Neural cell (in vitro differentiated cells): Measurements from ENCODE around the gene BTN1A1. TPM values are rescaled to one million over a fixed set of nuclear protein-coding genes. Genes with fewer than 3 reads are reported as not detected.
A peak's percentile ranks its signal among the peaks of the same experiment; 100 is the strongest.

Experiments used
- H2AFZ ChIP-seq: fragments of 200-600, 300-800 bp; sonication (generic), shearing (Covaris generic); 2 replicates; pipeline ENCODE4 v1.6.0; 2014; ENCODE audit warnings: low read depth, mild to moderate bottlenecking, antibody characterized with exemption, low read length, moderate library complexity
- H3F3A ChIP-seq: fragments of 200-600 bp; shearing (Covaris generic); 2 replicates; pipeline ENCODE4 v1.6.1; 2016; ENCODE audit warnings: mild to moderate bottlenecking, moderate library complexity, mixed read lengths, antibody characterized with exemption, low read length; ENCODE audit not compliant: insufficient read depth, poor library complexity, severe bottlenecking
- H3K27ac ChIP-seq: fragments of 200-600, 300-800 bp; sonication (generic), shearing (Covaris generic); 2 replicates; pipeline ENCODE4 v1.5.1; 2014; ENCODE audit warnings: mild to moderate bottlenecking, low read length, moderate library complexity
- H3K27me3 ChIP-seq: fragments of 300-800, 200-600 bp; sonication (generic), shearing (Covaris generic); 2 replicates; pipeline ENCODE4 v1.6.0; 2014; ENCODE audit warnings: mild to moderate bottlenecking, low read depth, low read length, moderate library complexity; ENCODE audit not compliant: insufficient read depth
- H3K36me3 ChIP-seq: fragments of 300-800, 200-600 bp; sonication (generic), shearing (Covaris generic); 2 replicates; pipeline ENCODE4 v1.5.1; 2014; ENCODE audit warnings: mild to moderate bottlenecking, antibody characterized with exemption, low read length, moderate library complexity; ENCODE audit not compliant: insufficient read depth
- H3K4me2 ChIP-seq: fragments of 300-800, 200-600 bp; sonication (generic), shearing (Covaris generic); 2 replicates; pipeline ENCODE4 v1.6.0; 2014; ENCODE audit warnings: mild to moderate bottlenecking, low read length
- H3K4me3 ChIP-seq: fragments of 300-800, 200-600 bp; sonication (generic), shearing (Covaris generic); 2 replicates; pipeline ENCODE4 v1.5.1; 2014; ENCODE audit warnings: mild to moderate bottlenecking, low read length, moderate library complexity
- H3K79me2 ChIP-seq: fragments of 200-600 bp; shearing (Covaris generic); replicated peaks from 2 replicates; pipeline ENCODE4 v1.6.0; 2014; ENCODE audit warnings: mild to moderate bottlenecking, low read length, moderate library complexity; ENCODE audit not compliant: insufficient read depth
- H3K9ac ChIP-seq: fragments of 300-800, 200-600 bp; sonication (generic), shearing (Covaris generic); 2 replicates; pipeline ENCODE4 v1.6.1; 2016; ENCODE audit warnings: mild to moderate bottlenecking, low read length, mixed read lengths
- H3K9me2 ChIP-seq: fragments of 200-600 bp; shearing (Covaris generic); 2 replicates; pipeline ENCODE4 v1.6.1; 2016; ENCODE audit warnings: mild to moderate bottlenecking, low read length, mixed read lengths; ENCODE audit not compliant: insufficient read depth
- H3K9me3 ChIP-seq: fragments of 200-600, 300-800 bp; sonication (generic), shearing (Covaris generic); 2 replicates; pipeline ENCODE4 v1.6.1; 2016; ENCODE audit warnings: mild to moderate bottlenecking, mixed run types, low read length, moderate library complexity, mixed read lengths
- H4K20me1 ChIP-seq: fragments of 200-600 bp; shearing (Covaris generic); 2 replicates; pipeline ENCODE4 v1.6.1; 2016; ENCODE audit warnings: mild to moderate bottlenecking, mixed run types; ENCODE audit not compliant: insufficient read depth
- CTCF ChIP-seq: fragments of 450-650 bp; IDR thresholded peaks from 2 replicates; pipeline ENCODE4 v1.5.1; 2014; ENCODE audit warnings: antibody characterized with exemption, mild to moderate bottlenecking, moderate library complexity; ENCODE audit not compliant: poor library complexity, severe bottlenecking
- EP300 ChIP-seq: fragments of 450-650 bp; conservative IDR thresholded peaks from 2 replicates; pipeline ENCODE4 v1.6.1; 2014; ENCODE audit warnings: antibody characterized with exemption, mild to moderate bottlenecking, moderate library complexity; ENCODE audit not compliant: poor library complexity, severe bottlenecking
- EZH2 ChIP-seq: fragments of 200-600, 300-800 bp; shearing (Covaris generic), sonication (generic); IDR thresholded peaks from 2 replicates; pipeline ENCODE4 v1.6.1; 2014; ENCODE audit warnings: antibody characterized with exemption, low read length, borderline replicate concordance, mild to moderate bottlenecking; ENCODE audit not compliant: insufficient read depth, poor library complexity, severe bottlenecking
- MXI1 ChIP-seq: fragments of 450-650 bp; conservative IDR thresholded peaks from 2 replicates; pipeline ENCODE4 v1.6.1; 2014; ENCODE audit warnings: antibody characterized with exemption, mild to moderate bottlenecking; ENCODE audit not compliant: poor library complexity, severe bottlenecking
- SMC3 ChIP-seq: fragments of 450-650 bp; conservative IDR thresholded peaks from 2 replicates; pipeline ENCODE4 v1.6.1; 2014; ENCODE audit warnings: antibody characterized with exemption, mild to moderate bottlenecking, moderate library complexity; ENCODE audit not compliant: poor library complexity
- polyA plus RNA-seq: library from polyadenylated mRNA; depleted of rRNA; stranded (reverse); fragments of >200 nt; gene quantifications from 2 replicates; pipeline ENCODE4 v1.2.3, GENCODE V29; 2014
- TF ChIP-seq, protein P1 (sequence below): IDR thresholded peaks from 2 replicates; pipeline ENCODE4 v1.6.1; 2012; ENCODE audit warnings: borderline replicate concordance

Gene BTN1A1
- polyA plus RNA-seq, 1 donor from 2014 or later, result not detected

DNA sequence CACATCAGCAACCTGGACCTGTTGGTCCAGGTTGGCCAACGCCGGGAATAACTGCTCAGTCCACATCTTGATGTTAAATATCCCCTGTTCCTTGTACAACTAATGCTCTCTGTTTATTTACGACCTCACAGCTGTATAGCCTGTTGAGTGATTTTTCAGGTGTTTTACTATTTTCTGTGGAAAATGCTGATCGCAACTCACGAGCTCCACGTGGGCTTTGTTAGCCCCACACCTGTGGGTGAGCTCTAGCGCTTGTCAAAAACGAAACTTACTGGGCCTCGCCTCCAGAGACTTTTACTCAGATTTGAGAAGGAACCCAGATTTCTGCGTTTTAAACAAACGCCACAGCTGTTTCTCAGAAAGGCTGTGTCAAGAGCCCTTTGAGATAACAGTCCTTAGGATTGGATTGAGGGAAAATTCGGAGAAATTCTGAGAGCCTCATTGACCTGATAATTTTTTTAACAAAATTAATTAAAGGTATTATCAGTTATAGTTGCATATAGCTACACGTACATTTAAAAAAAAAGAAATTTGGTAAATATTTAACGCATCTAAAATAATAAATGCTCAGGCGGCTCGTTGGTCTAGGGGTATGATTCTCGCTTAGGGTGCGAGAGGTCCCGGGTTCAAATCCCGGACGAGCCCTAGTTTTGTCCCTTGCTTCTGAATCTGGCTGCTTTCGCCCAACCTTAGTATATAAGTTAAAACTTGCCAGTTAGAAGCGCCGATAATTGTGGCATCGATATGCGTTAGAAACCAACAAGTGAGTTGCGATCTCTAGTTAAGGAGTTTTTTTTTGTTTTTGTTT, 54.8 kb downstream of the BTN1A1 start:
- no peaks in the 10 kb centered on the region for H3K36me3 ChIP-seq
- H3K4me2 ChIP-seq, result peak overlapping the region; percentile 71
- no peak overlapping the region for H3K27ac ChIP-seq
- no peaks in the 10 kb centered on the region for H3K27me3 ChIP-seq
- H3F3A ChIP-seq, result peaks cover 4% of the 10 kb centered on the region
- H3K9me3 ChIP-seq, result no peaks in the 10 kb centered on the region
- no peaks in the 10 kb centered on the region for H3K9me2 ChIP-seq
- H3K79me2 ChIP-seq, result no peaks in the 10 kb centered on the region
- H3K9ac ChIP-seq, result peak overlapping the region; percentile 9
- TF ChIP-seq, protein P1, sequence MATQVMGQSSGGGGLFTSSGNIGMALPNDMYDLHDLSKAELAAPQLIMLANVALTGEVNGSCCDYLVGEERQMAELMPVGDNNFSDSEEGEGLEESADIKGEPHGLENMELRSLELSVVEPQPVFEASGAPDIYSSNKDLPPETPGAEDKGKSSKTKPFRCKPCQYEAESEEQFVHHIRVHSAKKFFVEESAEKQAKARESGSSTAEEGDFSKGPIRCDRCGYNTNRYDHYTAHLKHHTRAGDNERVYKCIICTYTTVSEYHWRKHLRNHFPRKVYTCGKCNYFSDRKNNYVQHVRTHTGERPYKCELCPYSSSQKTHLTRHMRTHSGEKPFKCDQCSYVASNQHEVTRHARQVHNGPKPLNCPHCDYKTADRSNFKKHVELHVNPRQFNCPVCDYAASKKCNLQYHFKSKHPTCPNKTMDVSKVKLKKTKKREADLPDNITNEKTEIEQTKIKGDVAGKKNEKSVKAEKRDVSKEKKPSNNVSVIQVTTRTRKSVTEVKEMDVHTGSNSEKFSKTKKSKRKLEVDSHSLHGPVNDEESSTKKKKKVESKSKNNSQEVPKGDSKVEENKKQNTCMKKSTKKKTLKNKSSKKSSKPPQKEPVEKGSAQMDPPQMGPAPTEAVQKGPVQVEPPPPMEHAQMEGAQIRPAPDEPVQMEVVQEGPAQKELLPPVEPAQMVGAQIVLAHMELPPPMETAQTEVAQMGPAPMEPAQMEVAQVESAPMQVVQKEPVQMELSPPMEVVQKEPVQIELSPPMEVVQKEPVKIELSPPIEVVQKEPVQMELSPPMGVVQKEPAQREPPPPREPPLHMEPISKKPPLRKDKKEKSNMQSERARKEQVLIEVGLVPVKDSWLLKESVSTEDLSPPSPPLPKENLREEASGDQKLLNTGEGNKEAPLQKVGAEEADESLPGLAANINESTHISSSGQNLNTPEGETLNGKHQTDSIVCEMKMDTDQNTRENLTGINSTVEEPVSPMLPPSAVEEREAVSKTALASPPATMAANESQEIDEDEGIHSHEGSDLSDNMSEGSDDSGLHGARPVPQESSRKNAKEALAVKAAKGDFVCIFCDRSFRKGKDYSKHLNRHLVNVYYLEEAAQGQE, result no peak
- TF ChIP-seq MXI1 (peak; percentile 33), EZH2 (no peak)
- no peaks in the 10 kb centered on the region for H4K20me1 ChIP-seq
- no peak overlapping the region for H2AFZ ChIP-seq
- peak overlapping the region; percentile 70 for H3K4me3 ChIP-seq

GRCh38 chr6:26555505-26556262, 55.6 kb downstream of the BTN1A1 start:
- H2AFZ ChIP-seq, result no peak overlapping the region
- peak overlapping the region; percentile 11 for H3K4me2 ChIP-seq
- H3K36me3 ChIP-seq, result no peaks in the 10 kb centered on the region
- no peak overlapping the region for H3K27ac ChIP-seq
- peak overlapping the region; percentile 70 for H3K4me3 ChIP-seq
- H3K9me3 ChIP-seq, result no peaks in the 10 kb centered on the region
- no peaks in the 10 kb centered on the region for H3K79me2 ChIP-seq
- TF ChIP-seq CTCF, result no peak
- no peak for TF ChIP-seq MXI1
- TF ChIP-seq EP300, result no peak
- no peak for TF ChIP-seq SMC3
- H3F3A ChIP-seq, result peaks cover 4% of the 10 kb centered on the region
- no peaks in the 10 kb centered on the region for H3K27me3 ChIP-seq
- no peaks in the 10 kb centered on the region for H4K20me1 ChIP-seq
- H3K9me2 ChIP-seq, result no peaks in the 10 kb centered on the region
- H3K9ac ChIP-seq, result no peak overlapping the region
